ENCODE measurements around the gene SLC4A3.

GRCh38 chr2:219680958-219681693, 53.7 kb downstream of the SLC4A3 start:
- TF ChIP-seq CTCF (IDR thresholded peaks at IDR 0.05) = no peak
- no peak for TF ChIP-seq SMAD4 (CRISPR knock-in tag; IDR thresholded peaks at IDR 0.05)
- no peak for TF ChIP-seq TP53 (CRISPR knock-in tag; IDR thresholded peaks at IDR 0.05)
- TF ChIP-seq ESRRA (CRISPR knock-in tag; IDR thresholded peaks at IDR 0.05; ENCODE audit: borderline replicate concordance) = no peak
